Neural crest cell (in vitro differentiated cells): Measurements from ENCODE around the gene MEGF11. TPM values are rescaled to one million over a fixed set of nuclear protein-coding genes. Genes with fewer than 3 reads are reported as not detected.
"Not testable (repeated sequence)": the region's sequence is repeated elsewhere in the genome, so short reads cannot be mapped to it uniquely, and the experiment has no call there.

ENCODE experiments used
- DNase-seq: peaks from one replicate; pipeline ENCODE4 v3.0.0; 2021; ENCODE audit warnings: low read depth, mixed read lengths, low spot score
- H3K27ac Mint-ChIP-seq: one replicate; pipeline ENCODE4 v1.8.0; 2021; ENCODE audit warnings: mild to moderate bottlenecking, mixed read lengths; ENCODE audit not compliant: unreplicated experiment
- H3K27me3 Mint-ChIP-seq: 2 replicates; pipeline ENCODE4 v1.8.0; 2021; ENCODE audit warnings: low read depth, mild to moderate bottlenecking, mixed read lengths
- H3K36me3 Mint-ChIP-seq: 2 replicates; pipeline ENCODE4 v1.8.0; 2021; ENCODE audit warnings: low read depth, mild to moderate bottlenecking, mixed read lengths
- H3K4me1 Mint-ChIP-seq: 2 replicates; pipeline ENCODE4 v1.8.0; 2021; ENCODE audit warnings: mixed read lengths
- H3K4me3 Mint-ChIP-seq: one replicate; pipeline ENCODE4 v1.8.0; 2021; ENCODE audit warnings: mild to moderate bottlenecking, mixed read lengths
- H3K9me3 Mint-ChIP-seq: 2 replicates; pipeline ENCODE4 v1.8.0; 2021; ENCODE audit warnings: mixed read lengths
- total RNA-seq: library from RNA; stranded (reverse); gene quantifications from 2 replicates; pipeline ENCODE4 v1.2.1, GENCODE V29; 2021
- TF ChIP-seq, protein P1 (sequence below): fragments of 200-600 bp; sonication (generic); conservative IDR thresholded peaks from 2 replicates; pipeline ENCODE4 v1.5.0; 2021; ENCODE audit warnings: antibody characterized with exemption, mild to moderate bottlenecking

Gene MEGF11
- total RNA-seq, 1 donor from 2014 or later = 0.49 TPM

- no peak overlapping the region for H3K27ac Mint-ChIP-seq
- H3K9me3 Mint-ChIP-seq = no peaks in the 10 kb centered on the region
- H3K4me3 Mint-ChIP-seq = no peak overlapping the region
- DNase-seq = no peak
- H3K27me3 Mint-ChIP-seq = peaks cover 13% of the 10 kb centered on the region
- peaks cover 30% of the 10 kb centered on the region for H3K4me1 Mint-ChIP-seq
- TF ChIP-seq, protein P1, sequence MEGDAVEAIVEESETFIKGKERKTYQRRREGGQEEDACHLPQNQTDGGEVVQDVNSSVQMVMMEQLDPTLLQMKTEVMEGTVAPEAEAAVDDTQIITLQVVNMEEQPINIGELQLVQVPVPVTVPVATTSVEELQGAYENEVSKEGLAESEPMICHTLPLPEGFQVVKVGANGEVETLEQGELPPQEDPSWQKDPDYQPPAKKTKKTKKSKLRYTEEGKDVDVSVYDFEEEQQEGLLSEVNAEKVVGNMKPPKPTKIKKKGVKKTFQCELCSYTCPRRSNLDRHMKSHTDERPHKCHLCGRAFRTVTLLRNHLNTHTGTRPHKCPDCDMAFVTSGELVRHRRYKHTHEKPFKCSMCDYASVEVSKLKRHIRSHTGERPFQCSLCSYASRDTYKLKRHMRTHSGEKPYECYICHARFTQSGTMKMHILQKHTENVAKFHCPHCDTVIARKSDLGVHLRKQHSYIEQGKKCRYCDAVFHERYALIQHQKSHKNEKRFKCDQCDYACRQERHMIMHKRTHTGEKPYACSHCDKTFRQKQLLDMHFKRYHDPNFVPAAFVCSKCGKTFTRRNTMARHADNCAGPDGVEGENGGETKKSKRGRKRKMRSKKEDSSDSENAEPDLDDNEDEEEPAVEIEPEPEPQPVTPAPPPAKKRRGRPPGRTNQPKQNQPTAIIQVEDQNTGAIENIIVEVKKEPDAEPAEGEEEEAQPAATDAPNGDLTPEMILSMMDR = no peak
- peaks cover 6% of the 10 kb centered on the region for H3K36me3 Mint-ChIP-seq
These were observed 380.3 kb downstream of the MEGF11 start for GRCh38 chr15:65873256-65873655.

DNA sequence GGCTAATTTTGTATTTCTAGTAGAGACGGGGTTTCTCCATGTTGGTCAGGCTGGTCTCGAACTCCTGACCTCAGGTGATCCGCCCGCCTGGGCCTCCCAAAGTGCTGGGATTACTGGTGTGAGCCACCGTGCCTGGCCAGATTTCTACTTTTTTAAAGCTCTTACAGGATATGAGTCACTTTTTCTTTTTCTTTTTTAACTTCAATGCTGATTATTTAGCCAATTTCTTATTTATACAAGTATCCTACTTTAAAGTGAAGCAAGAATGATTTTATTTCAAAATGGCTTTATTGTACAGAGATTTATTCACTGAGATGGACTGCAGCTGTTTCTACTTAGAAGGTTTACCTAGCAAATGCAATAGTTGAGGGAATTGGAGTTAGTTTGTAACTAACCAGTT lies 381.0 kb downstream of the MEGF11 start:
- H3K27ac Mint-ChIP-seq, DNase-seq, H3K36me3 Mint-ChIP-seq, H3K9me3 Mint-ChIP-seq: not testable (repeated sequence)
- peaks cover 30% of the 10 kb centered on the region for H3K4me1 Mint-ChIP-seq
- H3K27me3 Mint-ChIP-seq = peaks cover 14% of the 10 kb centered on the region
- peak overlapping the region; percentile 38 for H3K4me3 Mint-ChIP-seq

- H3K36me3 Mint-ChIP-seq, H3K27ac Mint-ChIP-seq, DNase-seq, H3K9me3 Mint-ChIP-seq: not testable (repeated sequence)
- Mint-ChIP-seq H3K27me3 (peaks cover 14% of the 10 kb centered on the region), H3K4me1 (peaks cover 30% of the 10 kb centered on the region), H3K4me3 (peak overlapping the region; percentile 57)
These were observed 381.7 kb downstream of the MEGF11 start for GRCh38 chr15:65871886-65872285.

DNA sequence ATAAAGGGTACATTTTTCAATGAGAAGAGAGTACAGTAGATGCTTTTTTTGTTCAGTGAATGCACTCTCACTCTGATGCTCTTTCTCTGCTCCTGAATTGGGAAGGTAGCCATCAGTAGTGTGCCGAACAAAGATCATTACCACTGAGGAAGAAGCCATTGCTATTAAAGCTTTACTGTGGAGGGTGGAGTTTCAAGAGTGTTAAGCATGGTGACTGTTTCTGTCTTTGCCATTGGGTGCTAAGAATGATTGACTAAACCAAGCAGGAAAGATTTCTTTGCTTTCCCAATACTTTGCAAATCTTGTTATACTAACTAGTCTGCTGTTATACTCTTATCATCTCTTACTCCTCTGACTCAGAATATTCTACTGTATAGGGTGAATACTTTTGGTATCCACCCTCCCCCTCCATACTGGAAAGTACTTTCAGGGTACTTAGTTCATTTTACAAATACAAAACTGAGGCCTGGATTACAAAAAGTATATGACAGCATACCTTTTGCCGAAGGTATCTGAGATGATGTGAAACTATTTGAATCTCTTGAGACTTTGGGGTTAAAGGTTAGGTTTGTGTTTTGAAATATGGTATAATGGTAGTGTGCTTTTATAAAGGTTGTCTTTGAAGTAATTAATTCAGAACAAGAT lies 382.5 kb downstream of the MEGF11 start:
- Mint-ChIP-seq H3K4me1 (peaks cover 30% of the 10 kb centered on the region), H3K9me3 (no peaks in the 10 kb centered on the region), H3K36me3 (peaks cover 3% of the 10 kb centered on the region), H3K4me3 (peak overlapping the region; percentile 99), H3K27ac (no peak overlapping the region), H3K27me3 (peaks cover 14% of the 10 kb centered on the region)
- DNase-seq = no peak
- TF ChIP-seq, protein P1 = no peak

DNA sequence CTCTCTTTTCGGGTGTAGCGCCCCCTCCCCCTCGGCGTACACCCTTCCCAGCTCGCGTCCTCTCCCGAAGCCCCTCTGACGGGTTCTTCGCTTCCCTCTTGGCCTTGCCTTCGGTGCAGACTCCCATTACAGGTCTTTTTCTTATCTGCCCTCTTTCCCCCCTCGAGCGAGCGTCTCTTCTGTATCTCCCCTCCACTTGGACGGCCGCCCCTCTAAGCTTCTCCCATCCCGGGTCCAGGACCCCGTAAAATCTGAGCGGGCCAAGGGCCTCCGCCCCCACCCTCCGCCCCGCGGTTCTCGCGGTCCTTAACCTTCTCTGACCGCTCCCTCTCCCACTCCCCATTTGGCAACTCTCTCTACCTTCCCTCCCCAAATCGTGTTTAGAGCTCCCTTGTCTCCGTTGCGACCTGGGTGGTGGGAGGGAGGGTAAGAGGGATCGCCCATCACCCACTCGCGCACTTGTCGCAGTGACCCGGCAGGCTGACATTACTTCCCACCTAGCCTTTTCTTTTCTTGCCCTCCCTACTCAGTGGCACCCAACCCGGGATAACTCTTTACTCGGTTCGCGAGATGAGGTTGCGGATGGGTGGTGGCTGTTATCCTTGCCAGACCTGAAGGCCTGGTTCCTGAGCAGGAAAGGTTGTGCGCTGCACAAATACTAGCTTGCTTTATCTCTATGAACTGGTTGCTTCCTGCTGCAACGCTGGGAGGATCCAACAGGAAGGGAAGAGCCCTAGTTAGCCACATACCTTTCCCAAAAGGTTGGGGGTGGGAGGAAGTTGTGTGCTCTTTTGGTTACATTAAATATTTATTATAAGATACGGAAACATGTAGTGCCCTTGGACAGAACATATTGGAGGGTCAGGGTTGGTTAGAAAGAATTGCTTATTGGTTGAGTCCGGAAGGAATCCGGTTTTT lies 383.3 kb downstream of the MEGF11 start:
- TF ChIP-seq, protein P1 = no peak
- Mint-ChIP-seq H3K36me3 (peaks cover 3% of the 10 kb centered on the region), H3K9me3 (no peaks in the 10 kb centered on the region), H3K4me3 (peak overlapping the region; percentile 99), H3K27ac (peak overlapping the region; percentile 96), H3K27me3 (peaks cover 14% of the 10 kb centered on the region), H3K4me1 (peaks cover 30% of the 10 kb centered on the region)
- peak; percentile 53 for DNase-seq

- H3K27ac Mint-ChIP-seq = peak within 1 kb of the TSS; percentile 96
- H3K9me3 Mint-ChIP-seq = no peaks in the 10 kb centered on the region
- H3K36me3 Mint-ChIP-seq = peaks cover 3% of the 10 kb centered on the region
- H3K4me1 Mint-ChIP-seq = peaks cover 30% of the 10 kb centered on the region
- DNase-seq = peak; percentile 93
- H3K27me3 Mint-ChIP-seq = peaks cover 14% of the 10 kb centered on the region
- TF ChIP-seq, protein P1 = peak; percentile 48
- H3K4me3 Mint-ChIP-seq = peak within 1 kb of the TSS; percentile 99
These were observed 384.2 kb downstream of the MEGF11 start, which contains the start of gene RAB11A for GRCh38 chr15:65869126-65869953. TSS of gene RAB11A (plus strand) at chr15:65869491. CDS start at chr15:65869586, 95 bp downstream.
